Astrocyte of the spinal cord (primary cell): ENCODE measurements around the gene SECTM1.

Experiments
- DNase-seq: peaks from one replicate; pipeline ENCODE4 v3.0.0; 2011; ENCODE audit warnings: low read depth, low spot score
- H3K4me3 ChIP-seq: 2 replicates; pipeline ENCODE4 v1.5.1; 2011; ENCODE audit warnings: low read depth, mild to moderate bottlenecking, low read length, moderate library complexity
- CTCF ChIP-seq: IDR thresholded peaks from 2 replicates; pipeline ENCODE4 v1.5.1; 2012; ENCODE audit warnings: low read depth, mild to moderate bottlenecking, low read length, inconsistent platforms
- in situ Hi-C: cut with HindIII; loops from 2 replicates; pipeline ENCODE4 v1.10.0; 2017; ENCODE audit warnings: low sequenced_read_pairs

The SECTM1 gene

GRCh38 chr17:82314727-82315605 is 18.6 kb downstream of the SECTM1 start:
- no peak overlapping the region for H3K4me3 ChIP-seq
- TF ChIP-seq CTCF: no peak
- DNase-seq: no peak
- in situ Hi-C loops: no loop called here

- DNase-seq: no peak
- no peak overlapping the region for H3K4me3 ChIP-seq
- TF ChIP-seq CTCF: no peak
- in situ Hi-C loops: no loop called here
These were observed 19.4 kb downstream of the SECTM1 start for GRCh38 chr17:82314012-82314726.

GRCh38 chr17:82313195-82314011 is 20.2 kb downstream of the SECTM1 start:
- no peak for DNase-seq
- in situ Hi-C loops: no loop called here
- no peak for TF ChIP-seq CTCF
- H3K4me3 ChIP-seq: no peak overlapping the region

- in situ Hi-C loops: no loop called here
- no peak for TF ChIP-seq CTCF
- no peak overlapping the region for H3K4me3 ChIP-seq
- DNase-seq: no peak
These were observed 21.6 kb downstream of the SECTM1 start for GRCh38 chr17:82311971-82312370.

- no peak for TF ChIP-seq CTCF
- no peak overlapping the region for H3K4me3 ChIP-seq
- in situ Hi-C loops: no loop called here
- no peak for DNase-seq
These were observed 22.7 kb downstream of the SECTM1 start for GRCh38 chr17:82310877-82311276.
